Suprapubic skin (tissue), 3 donors: ENCODE data around the gene RUFY1.

ENCODE experiments used
- CTCF ChIP-seq, 2 donors: fragments of 200-600 bp in 1 of 2; fragments of 450-650 bp in 1 of 2; sonication (generic) in 1 of 2; IDR thresholded peaks; one replicate each; pipeline ENCODE4 v1.5.1; 2016 to 2019; ENCODE audit warnings: antibody characterized with exemption in 2 of 2, mild to moderate bottlenecking in 1 of 2, moderate library complexity in 1 of 2
- POLR2AphosphoS5 ChIP-seq, 3 donors: sonication (generic); formaldehyde crosslinking; IDR thresholded peaks; one replicate each; pipeline ENCODE4 v1.6.1; 2017; ENCODE audit warnings: antibody characterized with exemption in 3 of 3

GRCh38 chr5:179620703-179621350 is 70.5 kb downstream of the RUFY1 start:
- no peak for TF ChIP-seq CTCF (IDR thresholded peaks at IDR 0.05)
- TF ChIP-seq POLR2AphosphoS5 (IDR thresholded peaks at IDR 0.05) = no peak
